ENCODE measurements around the gene RHCG. TPM values are rescaled to one million over a fixed set of nuclear protein-coding genes. Genes with fewer than 3 reads are reported as not detected.

RHCG gene
- total and polyA plus RNA-seq, 10 donors = 0.23 to 1.6 (median 0.30) TPM; not detected in 7

- H3K36me3 ChIP-seq = no peaks in the 10 kb centered on the region
- no peak overlapping the region for H3K27ac ChIP-seq
- intact Hi-C loops (cut with DNase I; ENCODE audit: low total_unique reads) = no loop called here
- H3K9me3 ChIP-seq = peaks cover 0 to 12% (median 0%) of the 10 kb centered on the region in 8 donors
- H3K27me3 ChIP-seq (replicated peaks in 1 of 7) = peaks cover 0 to 28% (median 0%) of the 10 kb centered on the region in 7 donors
- DNase-seq = no peak
- H3K4me1 ChIP-seq = no peaks in the 10 kb centered on the region
- 92 to 100% (median 97%) methylated on average over 1 of the region's 1 CpG for WGBS, 5 donors
- TF ChIP-seq POLR2AphosphoS5 (IDR thresholded peaks at IDR 0.05) = no peak
- no peak for TF ChIP-seq CTCF (IDR thresholded peaks at IDR 0.05 in 8 of 11, conservative IDR thresholded peaks at IDR 0.05 in 3 of 11)
- TF ChIP-seq POLR2A (IDR thresholded peaks at IDR 0.05) = no peak
- no peak overlapping the region for H3K4me3 ChIP-seq
These were observed 25.2 kb upstream of the RHCG start for GRCh38 chr15:89521605-89522004.

DNA sequence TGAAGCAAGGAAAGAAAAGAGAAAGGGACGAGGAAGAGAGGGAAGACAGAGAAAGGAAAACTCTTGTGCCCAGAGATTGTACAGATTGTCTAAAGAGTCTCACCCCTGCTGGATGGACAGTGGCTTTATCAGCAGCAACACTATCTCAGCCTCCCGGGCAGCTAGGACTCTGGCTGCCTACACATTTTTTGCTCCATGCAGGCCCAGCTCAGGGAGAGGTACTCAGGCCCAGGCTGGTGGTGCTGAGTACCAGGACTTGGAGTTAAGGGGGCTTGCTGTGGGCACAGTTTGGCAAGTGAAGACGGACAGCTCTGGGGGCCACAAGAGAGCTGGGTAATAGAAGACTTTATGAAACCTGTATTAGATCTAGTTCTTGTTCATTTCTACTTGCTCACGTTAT, 19.1 kb upstream of the RHCG start:
- Histone ChIP-seq H3K4me1 (no peaks in the 10 kb centered on the region), H3K27ac (peak overlapping the region in 2 of 8 donors; percentile 47 to 68), H3K9me3 (peaks cover 0 to 3% (median 0%) of the 10 kb centered on the region in 8 donors), H3K4me3 (no peak overlapping the region), H3K27me3 (replicated peaks in 1 of 7) (peaks cover 0 to 54% (median 0%) of the 10 kb centered on the region in 7 donors), H3K36me3 (no peaks in the 10 kb centered on the region)
- DNase-seq = no peak
- 66 to 87% (median 73%) methylated on average over 4 of the region's 4 CpGs for WGBS, 5 donors
- intact Hi-C loops (cut with DNase I; ENCODE audit: low total_unique reads) = no loop called here
- TF ChIP-seq CTCF (IDR thresholded peaks at IDR 0.05 in 8 of 11, conservative IDR thresholded peaks at IDR 0.05 in 3 of 11) (no peak), POLR2A (IDR thresholded peaks at IDR 0.05) (no peak), POLR2AphosphoS5 (IDR thresholded peaks at IDR 0.05) (no peak)

GRCh38 chr15:89514596-89515406, 18.4 kb upstream of the RHCG start:
- Histone ChIP-seq H3K9me3 (no peaks in the 10 kb centered on the region), H3K36me3 (no peaks in the 10 kb centered on the region), H3K4me1 (no peaks in the 10 kb centered on the region), H3K27ac (peak overlapping the region in 2 of 8 donors; percentile 47 to 68), H3K4me3 (no peak overlapping the region), H3K27me3 (replicated peaks in 1 of 7) (peaks cover 0 to 54% (median 0%) of the 10 kb centered on the region in 7 donors)
- intact Hi-C loops (cut with DNase I; ENCODE audit: low total_unique reads) = no loop called here
- TF ChIP-seq CTCF (IDR thresholded peaks at IDR 0.05 in 8 of 11, conservative IDR thresholded peaks at IDR 0.05 in 3 of 11) (no peak), POLR2AphosphoS5 (IDR thresholded peaks at IDR 0.05) (peak in 1 of 3 donors; percentile 38)
- no peak for DNase-seq
- WGBS, 5 donors = 69 to 78% (median 73%) methylated on average over 6 of the region's 6 CpGs

GRCh38 chr15:89514186-89514585, 17.8 kb upstream of the RHCG start:
- intact Hi-C loops (cut with DNase I; ENCODE audit: low total_unique reads) = no loop called here
- DNase-seq = no peak
- no peak overlapping the region for H3K4me3 ChIP-seq
- H3K27me3 ChIP-seq (replicated peaks in 1 of 7) = peaks cover 0 to 54% (median 0%) of the 10 kb centered on the region in 7 donors
- H3K4me1 ChIP-seq = no peaks in the 10 kb centered on the region
- 77 to 91% (median 86%) methylated on average over 7 of the region's 7 CpGs for WGBS, 5 donors
- TF ChIP-seq CTCF (IDR thresholded peaks at IDR 0.05 in 8 of 11, conservative IDR thresholded peaks at IDR 0.05 in 3 of 11) = no peak
- no peak for TF ChIP-seq POLR2A (IDR thresholded peaks at IDR 0.05)
- TF ChIP-seq POLR2AphosphoS5 (IDR thresholded peaks at IDR 0.05) = no peak
- H3K9me3 ChIP-seq = no peaks in the 10 kb centered on the region
- no peaks in the 10 kb centered on the region for H3K36me3 ChIP-seq
- peak overlapping the region in 1 of 8 donors; percentile 68 for H3K27ac ChIP-seq

Data from spleen (tissue), 11 donors.